HG03066 (cell line): Measurements from ENCODE around the gene TNFAIP2.

Source experiments
- ATAC-seq: cut with Tn5 transposase; IDR thresholded peaks from one replicate; pipeline ENCODE4 v1.9.1; 2021; ENCODE audit warnings: low read depth; ENCODE audit not compliant: unreplicated experiment

The TNFAIP2 gene

GRCh38 chr14:103179094-103179493, 55.8 kb downstream of the TNFAIP2 start:
- ATAC-seq = no peak

- no peak for ATAC-seq
Observed at GRCh38 chr14:103180331-103180730, 57.1 kb downstream of the TNFAIP2 start.

- ATAC-seq = no peak
Observed at GRCh38 chr14:103184046-103184445, 60.8 kb downstream of the TNFAIP2 start.

GRCh38 chr14:103185051-103186029, 62.1 kb downstream of the TNFAIP2 start:
- no peak for ATAC-seq

GRCh38 chr14:103186241-103186822, 63.1 kb downstream of the TNFAIP2 start:
- ATAC-seq = no peak
